T-helper 9 cell (primary cell): Measurements from ENCODE around the gene HAVCR1.
"Not testable (repeated sequence)": the region's sequence is repeated elsewhere in the genome, so short reads cannot be mapped to it uniquely, and the experiment has no call there.

Experiments used
- DNase-seq: peaks from one replicate; pipeline ENCODE4 v3.0.0-alpha.2; 2020

HAVCR1 gene

GRCh38 chr5:157049605-157050004 lies 9.3 kb downstream of the HAVCR1 start:
- no peak for DNase-seq

GRCh38 chr5:157047898-157048297 lies 11.0 kb downstream of the HAVCR1 start:
- DNase-seq: no peak

GRCh38 chr5:157047016-157047415 lies 11.9 kb downstream of the HAVCR1 start:
- not testable (repeated sequence) for DNase-seq

GRCh38 chr5:157046041-157046440 lies 12.9 kb downstream of the HAVCR1 start:
- DNase-seq: no peak

DNA sequence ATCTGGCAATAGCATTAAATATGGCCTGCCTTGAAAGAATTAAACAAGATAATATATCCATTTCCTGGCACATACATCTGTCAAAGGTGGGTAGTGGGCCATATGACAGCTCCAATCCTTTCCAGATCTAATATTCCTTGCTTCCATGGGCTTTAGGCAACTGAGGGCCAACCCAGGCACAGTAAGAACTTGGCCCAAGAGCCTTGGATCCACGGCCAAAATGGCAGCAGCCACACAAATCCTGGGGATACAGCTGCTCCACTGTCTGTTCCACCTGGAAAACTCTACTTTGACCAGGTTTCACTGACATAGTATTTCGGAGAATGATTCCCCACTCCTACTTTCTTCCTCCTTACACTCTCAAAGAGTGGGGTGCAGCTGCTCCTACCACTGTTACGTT lies 13.3 kb downstream of the HAVCR1 start:
- DNase-seq: no peak

- no peak for DNase-seq
Observed at GRCh38 chr5:157038568-157039187, 20.2 kb downstream of the HAVCR1 start.

- not testable (repeated sequence) for DNase-seq
Observed at GRCh38 chr5:157034106-157035072, 24.5 kb downstream of the HAVCR1 start.

DNA sequence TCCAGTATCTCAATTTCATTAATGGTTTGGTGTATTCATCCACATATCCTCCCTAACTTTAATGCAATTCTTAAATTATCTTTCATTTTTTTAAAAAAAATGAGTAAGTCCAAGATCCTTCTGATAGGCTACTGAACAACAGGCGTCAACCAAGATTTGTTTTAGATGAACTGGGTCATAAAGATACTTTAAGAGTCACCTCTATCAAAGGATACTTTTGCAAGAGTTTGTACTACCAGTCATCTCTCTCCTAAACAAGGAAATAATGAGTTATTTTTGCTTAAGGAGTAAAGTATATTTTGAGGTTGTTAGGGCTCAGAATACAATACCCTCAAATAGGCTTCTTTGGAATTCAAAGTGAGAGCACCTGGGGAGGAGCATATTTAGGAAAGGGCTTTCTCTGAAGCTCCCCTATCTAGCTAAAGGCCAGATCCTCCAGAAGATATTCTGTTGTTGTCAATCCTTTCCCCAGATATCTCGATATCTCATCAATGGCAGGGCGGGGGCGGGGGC lies 25.8 kb downstream of the HAVCR1 start:
- DNase-seq: no peak

GRCh38 chr5:157030692-157031091 lies 28.2 kb downstream of the HAVCR1 start:
- DNase-seq: no peak

DNA sequence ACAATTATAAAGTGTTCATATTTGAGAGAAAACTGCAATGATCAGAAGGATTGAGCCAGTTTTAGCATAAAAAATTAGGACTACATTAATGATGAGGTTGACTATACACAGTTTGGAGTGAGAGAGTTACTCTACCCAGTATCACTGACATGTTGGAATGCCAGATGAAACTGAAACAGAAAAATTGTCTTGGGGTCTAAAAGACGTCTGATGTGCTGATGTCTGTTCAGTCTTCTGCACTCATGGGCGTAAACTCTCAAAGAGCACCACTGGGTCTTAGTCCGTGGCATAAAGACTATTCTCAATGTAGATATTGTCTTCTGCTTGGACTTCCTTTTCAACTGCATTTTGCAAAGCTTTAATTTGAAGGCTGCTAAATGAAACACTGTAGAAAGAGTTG lies 29.5 kb downstream of the HAVCR1 start:
- no peak for DNase-seq

GRCh38 chr5:157027663-157028062 lies 31.3 kb downstream of the HAVCR1 start:
- not testable (repeated sequence) for DNase-seq

GRCh38 chr5:157026789-157027424 lies 32.0 kb downstream of the HAVCR1 start:
- no peak for DNase-seq

DNA sequence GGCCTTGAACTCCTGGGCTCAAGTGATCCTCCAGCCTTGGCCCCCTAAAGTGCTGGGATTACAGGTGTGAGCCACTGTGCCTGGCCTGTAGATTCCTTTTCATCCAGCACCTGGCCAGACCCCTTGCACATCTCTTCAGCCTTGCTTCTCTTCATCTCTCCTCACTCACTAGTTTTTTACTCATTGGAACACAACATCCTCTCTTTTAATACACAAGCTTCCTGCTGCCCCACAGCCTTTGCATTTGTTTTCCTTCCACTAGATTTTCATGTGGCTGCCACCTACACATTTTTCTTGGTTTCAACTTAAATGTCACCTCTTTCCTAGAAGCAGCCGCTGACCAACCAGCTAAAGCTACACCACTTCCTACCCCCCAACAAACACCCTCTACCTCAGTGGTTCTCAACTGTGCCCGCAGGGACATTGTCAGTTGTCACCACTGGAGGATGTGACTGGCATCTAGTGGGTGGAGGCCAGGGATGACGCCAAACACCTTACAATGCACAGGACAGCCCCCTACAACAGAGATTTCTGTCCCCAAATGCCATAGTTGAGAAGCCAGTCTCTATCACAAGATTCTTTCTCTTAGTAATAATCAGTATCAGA lies 33.7 kb downstream of the HAVCR1 start:
- peak; percentile 1 for DNase-seq

GRCh38 chr5:157024208-157024959 lies 34.5 kb downstream of the HAVCR1 start:
- DNase-seq: no peak

DNA sequence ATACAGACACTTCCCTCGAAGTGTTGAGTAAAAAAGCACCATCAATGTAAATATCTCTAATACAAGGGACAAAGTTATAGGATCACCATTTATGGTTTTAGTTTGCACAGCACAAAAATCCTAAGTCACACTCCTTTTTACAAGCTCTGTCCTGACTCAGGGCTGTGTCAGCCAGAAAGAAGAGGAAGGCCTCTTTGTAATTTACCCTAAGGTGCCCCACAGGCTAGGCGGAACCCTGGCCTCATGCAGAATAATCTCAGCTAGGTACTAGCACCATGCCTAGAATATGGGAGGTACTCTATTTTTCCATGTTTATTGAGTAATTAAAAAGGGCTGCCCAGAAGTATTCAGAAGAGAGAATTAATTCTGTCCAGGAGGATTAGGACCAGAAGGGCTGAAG lies 36.9 kb downstream of the HAVCR1 start:
- DNase-seq: no peak

DNA sequence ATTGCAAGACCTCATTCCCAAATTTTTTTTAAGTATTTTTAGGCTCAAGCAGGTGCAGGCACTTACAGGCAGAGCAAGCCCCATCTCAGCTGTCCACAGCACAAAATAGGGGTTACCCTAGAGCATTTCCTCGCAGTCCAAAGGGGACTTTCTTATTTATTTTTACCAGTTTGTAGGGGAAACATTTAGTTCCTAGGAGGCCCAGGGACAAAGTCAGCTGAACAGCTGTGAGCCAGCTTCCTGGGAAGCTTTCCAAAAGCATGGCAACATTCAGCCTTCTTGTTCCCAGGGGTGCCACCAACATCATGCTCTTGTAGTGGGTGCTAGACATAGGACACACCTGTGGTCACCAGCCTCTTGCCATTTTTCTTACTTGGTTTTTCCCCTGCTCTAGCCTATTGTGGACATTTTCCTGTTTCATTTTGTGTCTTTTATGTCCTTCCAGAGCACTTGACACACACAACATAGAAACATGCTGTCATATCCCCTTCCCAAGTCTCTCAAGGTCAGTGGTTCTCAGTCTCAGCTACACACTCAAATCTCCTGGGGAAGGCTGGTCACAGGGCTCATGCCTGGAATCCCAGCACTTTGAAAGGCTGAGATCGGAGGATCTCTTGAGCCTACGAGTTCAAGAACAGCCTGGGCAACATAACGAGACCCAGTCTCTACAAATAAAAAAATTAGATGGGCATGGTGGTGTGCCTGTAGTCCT lies 38.2 kb downstream of the HAVCR1 start:
- DNase-seq: no peak

DNA sequence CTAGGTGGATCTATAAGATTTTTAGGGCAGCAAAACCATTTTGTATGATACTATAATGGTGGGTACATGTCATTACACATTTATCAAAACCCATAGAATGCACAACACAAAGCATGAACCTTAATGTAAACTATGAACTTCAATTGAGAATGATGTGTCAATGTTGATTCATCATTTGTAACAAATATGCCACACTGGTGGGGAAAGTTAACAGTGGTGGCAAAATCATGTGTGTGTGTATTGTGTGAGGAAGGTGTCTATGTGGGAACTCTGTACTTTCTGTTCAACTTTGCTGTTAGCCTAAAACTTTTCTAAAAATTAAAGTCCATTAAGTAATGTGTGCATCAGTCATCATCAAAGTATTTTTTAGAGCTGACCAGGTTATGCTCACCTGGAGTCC lies 38.9 kb downstream of the HAVCR1 start:
- DNase-seq: no peak

DNA sequence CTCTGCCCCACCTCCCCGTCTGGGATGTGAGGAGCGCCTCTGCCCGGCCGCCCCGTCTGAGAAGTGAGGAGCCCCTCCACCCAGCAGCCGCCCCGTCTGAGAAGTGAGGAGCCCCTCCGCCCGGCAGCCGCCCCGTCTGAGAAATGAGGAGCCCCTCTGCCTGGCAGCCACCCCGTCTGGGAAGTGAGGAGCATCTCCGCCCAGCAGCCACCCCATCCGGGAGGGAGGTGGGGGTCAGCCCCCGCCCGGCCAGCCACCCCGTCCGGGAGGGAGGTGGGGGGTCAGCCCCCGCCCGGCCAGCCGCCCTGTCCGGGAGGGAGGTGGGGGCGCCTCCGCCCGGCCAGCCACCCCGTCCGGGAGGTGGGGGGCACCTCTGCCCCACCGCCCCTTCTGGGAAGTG lies 44.8 kb downstream of the HAVCR1 start:
- DNase-seq: not testable (repeated sequence)

- no peak for DNase-seq
Observed at GRCh38 chr5:157006262-157006661, 52.7 kb downstream of the HAVCR1 start.

- DNase-seq: no peak
Observed at GRCh38 chr5:157004893-157005551, 53.9 kb downstream of the HAVCR1 start.

GRCh38 chr5:156991714-156992113 lies 67.2 kb downstream of the HAVCR1 start:
- no peak for DNase-seq
